Nephron progenitor cell (in vitro differentiated cells): ENCODE results near the gene CRKL.
"Not testable (repeated sequence)": the region's sequence is repeated elsewhere in the genome, so short reads cannot be mapped to it uniquely, and the experiment has no call there.

Experiments
- DNase-seq: peaks from one replicate; pipeline ENCODE4 v3.0.0; 2021
- H3K27ac Mint-ChIP-seq: 2 replicates; pipeline ENCODE4 v1.8.0; 2021; ENCODE audit warnings: mild to moderate bottlenecking, moderate library complexity, mixed read lengths
- H3K27me3 Mint-ChIP-seq: 2 replicates; pipeline ENCODE4 v1.8.0; 2021; ENCODE audit warnings: mild to moderate bottlenecking, low read depth, mixed read lengths; ENCODE audit not compliant: poor library complexity
- H3K36me3 Mint-ChIP-seq: 2 replicates; pipeline ENCODE4 v1.8.0; 2021; ENCODE audit warnings: low read depth, mixed read lengths
- H3K4me1 Mint-ChIP-seq: 2 replicates; pipeline ENCODE4 v1.8.0; 2021; ENCODE audit warnings: mixed read lengths
- H3K4me3 Mint-ChIP-seq: 2 replicates; pipeline ENCODE4 v1.8.0; 2021; ENCODE audit warnings: mild to moderate bottlenecking, moderate library complexity, mixed read lengths
- H3K9me3 Mint-ChIP-seq: 2 replicates; pipeline ENCODE4 v1.8.0; 2021; ENCODE audit warnings: mild to moderate bottlenecking, moderate library complexity, mixed read lengths
- TF ChIP-seq, protein P1 (sequence below): fragments of 200-600 bp; sonication (generic); IDR thresholded peaks from 2 replicates; pipeline ENCODE4 v1.5.0; 2021; ENCODE audit warnings: antibody characterized with exemption

The CRKL gene

DNA sequence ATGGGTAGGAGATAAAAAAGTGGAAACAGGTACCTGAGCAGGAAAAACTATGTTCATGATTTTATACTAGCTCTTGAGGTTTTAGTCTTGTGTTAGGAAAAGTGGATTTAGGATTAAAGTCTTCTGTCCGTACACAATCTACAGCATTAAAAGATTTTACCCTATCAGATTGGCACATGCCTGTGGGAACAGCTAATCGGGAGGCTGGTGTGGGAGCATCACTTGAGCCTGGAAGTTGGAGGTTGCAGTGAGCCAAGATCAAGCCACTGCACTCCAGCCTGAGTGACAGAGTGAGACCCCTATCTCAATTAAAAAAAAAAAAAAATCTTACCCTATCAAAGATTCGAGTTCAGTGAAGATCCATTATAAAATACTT lies 12.2 kb upstream of the CRKL start:
- Mint-ChIP-seq H3K9me3 (peaks cover 4% of the 10 kb centered on the region), H3K27me3 (peaks cover 21% of the 10 kb centered on the region), H3K27ac (no peak overlapping the region), H3K36me3 (no peaks in the 10 kb centered on the region), H3K4me3 (no peak overlapping the region), H3K4me1 (peaks cover 10% of the 10 kb centered on the region)
- TF ChIP-seq, protein P1, sequence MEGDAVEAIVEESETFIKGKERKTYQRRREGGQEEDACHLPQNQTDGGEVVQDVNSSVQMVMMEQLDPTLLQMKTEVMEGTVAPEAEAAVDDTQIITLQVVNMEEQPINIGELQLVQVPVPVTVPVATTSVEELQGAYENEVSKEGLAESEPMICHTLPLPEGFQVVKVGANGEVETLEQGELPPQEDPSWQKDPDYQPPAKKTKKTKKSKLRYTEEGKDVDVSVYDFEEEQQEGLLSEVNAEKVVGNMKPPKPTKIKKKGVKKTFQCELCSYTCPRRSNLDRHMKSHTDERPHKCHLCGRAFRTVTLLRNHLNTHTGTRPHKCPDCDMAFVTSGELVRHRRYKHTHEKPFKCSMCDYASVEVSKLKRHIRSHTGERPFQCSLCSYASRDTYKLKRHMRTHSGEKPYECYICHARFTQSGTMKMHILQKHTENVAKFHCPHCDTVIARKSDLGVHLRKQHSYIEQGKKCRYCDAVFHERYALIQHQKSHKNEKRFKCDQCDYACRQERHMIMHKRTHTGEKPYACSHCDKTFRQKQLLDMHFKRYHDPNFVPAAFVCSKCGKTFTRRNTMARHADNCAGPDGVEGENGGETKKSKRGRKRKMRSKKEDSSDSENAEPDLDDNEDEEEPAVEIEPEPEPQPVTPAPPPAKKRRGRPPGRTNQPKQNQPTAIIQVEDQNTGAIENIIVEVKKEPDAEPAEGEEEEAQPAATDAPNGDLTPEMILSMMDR: no peak
- no peak for DNase-seq

GRCh38 chr22:20905415-20906386 lies 11.5 kb upstream of the CRKL start:
- Mint-ChIP-seq H3K4me3 (no peak overlapping the region), H3K36me3 (no peaks in the 10 kb centered on the region), H3K27me3 (peaks cover 21% of the 10 kb centered on the region), H3K9me3 (no peaks in the 10 kb centered on the region), H3K4me1 (peaks cover 10% of the 10 kb centered on the region), H3K27ac (no peak overlapping the region)
- no peak for DNase-seq
- TF ChIP-seq, protein P1: no peak

- TF ChIP-seq, protein P1: no peak
- peaks cover 10% of the 10 kb centered on the region for H3K4me1 Mint-ChIP-seq
- H3K4me3 Mint-ChIP-seq: no peak overlapping the region
- peaks cover 21% of the 10 kb centered on the region for H3K27me3 Mint-ChIP-seq
- H3K36me3 Mint-ChIP-seq: no peaks in the 10 kb centered on the region
- no peak for DNase-seq
- no peaks in the 10 kb centered on the region for H3K9me3 Mint-ChIP-seq
- H3K27ac Mint-ChIP-seq: no peak overlapping the region
Observed at GRCh38 chr22:20906387-20906767, 10.8 kb upstream of the CRKL start.

DNA sequence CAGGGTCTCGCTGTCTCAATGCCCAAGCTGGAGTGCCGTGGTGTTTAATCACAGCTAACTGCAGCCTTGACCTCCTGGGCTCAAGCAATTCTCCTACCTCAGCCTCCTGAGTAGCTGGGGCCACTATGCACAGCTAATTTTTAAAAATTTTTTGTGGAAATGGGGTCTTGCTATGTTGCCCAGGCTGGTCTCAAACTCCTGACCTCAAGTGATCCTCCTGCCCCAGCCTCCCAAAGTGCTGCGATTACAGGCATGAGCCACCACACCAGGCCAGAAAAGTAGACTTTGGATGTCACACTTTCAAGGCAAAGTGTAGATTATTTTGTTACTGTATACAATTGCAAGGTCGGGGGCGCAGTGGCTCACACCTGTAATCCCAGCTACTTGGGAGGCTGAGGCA lies 8.5 kb upstream of the CRKL start:
- Mint-ChIP-seq H3K4me1 (peaks cover 10% of the 10 kb centered on the region), H3K27me3 (peaks cover 21% of the 10 kb centered on the region)
- not testable (repeated sequence) for H3K36me3 Mint-ChIP-seq, DNase-seq, H3K4me3 Mint-ChIP-seq, H3K9me3 Mint-ChIP-seq, H3K27ac Mint-ChIP-seq

GRCh38 chr22:20909543-20910303 lies 7.5 kb upstream of the CRKL start:
- H3K4me1 Mint-ChIP-seq: peaks cover 15% of the 10 kb centered on the region
- TF ChIP-seq, protein P1: no peak
- DNase-seq: no peak
- peaks cover 23% of the 10 kb centered on the region for H3K27me3 Mint-ChIP-seq
- no peak overlapping the region for H3K27ac Mint-ChIP-seq
- no peaks in the 10 kb centered on the region for H3K9me3 Mint-ChIP-seq
- no peaks in the 10 kb centered on the region for H3K36me3 Mint-ChIP-seq
- no peak overlapping the region for H3K4me3 Mint-ChIP-seq

- Mint-ChIP-seq H3K36me3 (no peaks in the 10 kb centered on the region), H3K4me1 (peaks cover 19% of the 10 kb centered on the region), H3K9me3 (no peaks in the 10 kb centered on the region), H3K27me3 (peaks cover 12% of the 10 kb centered on the region), H3K4me3 (no peak overlapping the region), H3K27ac (no peak overlapping the region)
- TF ChIP-seq, protein P1: no peak
- no peak for DNase-seq
Observed at GRCh38 chr22:20912494-20912893, 4.7 kb upstream of the CRKL start.
